ENCODE data around the gene FOXP1.

- TF ChIP-seq EZH2 (IDR thresholded peaks at IDR 0.05; ENCODE audit: insufficient read depth, poor library complexity, severe bottlenecking) (no peak), EZH2phosphoT487 (IDR thresholded peaks at IDR 0.05; ENCODE audit: insufficient read depth, low read depth) (no peak)
Observed at GRCh38 chr3:71186801-71187200, 396.7 kb downstream of the FOXP1 start.
